Neuronal stem cell (in vitro differentiated cells): ENCODE data around the gene PGBD1.
A peak's percentile ranks its signal among the peaks of the same experiment; 100 is the strongest.
"Not testable (repeated sequence)": the region's sequence is repeated elsewhere in the genome, so short reads cannot be mapped to it uniquely, and the experiment has no call there.

Source experiments
- DNase-seq: peaks from one replicate; pipeline ENCODE4 v3.0.0-alpha.2; 2013; ENCODE audit warnings: low spot score
- H2AFZ ChIP-seq: one replicate; pipeline ENCODE4 v1.6.1; 2013; ENCODE audit warnings: mild to moderate bottlenecking, low read length, inconsistent platforms
- H2AK5ac ChIP-seq: 2 replicates; pipeline ENCODE4 v1.6.1; 2013; ENCODE audit warnings: low read depth, mild to moderate bottlenecking, inconsistent platforms, low read length, moderate library complexity, mixed read lengths
- H2BK120ac ChIP-seq: 2 replicates; pipeline ENCODE4 v1.6.1; 2013; ENCODE audit warnings: low read depth, mild to moderate bottlenecking, inconsistent platforms, low read length, moderate library complexity, mixed read lengths
- H2BK12ac ChIP-seq: one replicate; pipeline ENCODE4 v1.6.1; 2013; ENCODE audit warnings: low read length, inconsistent platforms
- H2BK15ac ChIP-seq: 2 replicates; pipeline ENCODE4 v1.6.1; 2013; ENCODE audit warnings: mild to moderate bottlenecking, low read length, inconsistent platforms, mixed read lengths
- H2BK5ac ChIP-seq: one replicate; pipeline ENCODE4 v1.6.1; 2013; ENCODE audit warnings: inconsistent platforms, mild to moderate bottlenecking, low read length, moderate library complexity
- H3K14ac ChIP-seq: one replicate; pipeline ENCODE4 v1.6.1; 2013; ENCODE audit warnings: low read length, inconsistent platforms
- H3K18ac ChIP-seq: 2 replicates; pipeline ENCODE4 v1.6.1; 2013; ENCODE audit warnings: low read length, inconsistent platforms
- H3K23ac ChIP-seq: 2 replicates; pipeline ENCODE4 v1.6.1; 2013; ENCODE audit warnings: low read depth, mild to moderate bottlenecking, mixed read lengths, low read length, inconsistent platforms; ENCODE audit not compliant: poor library complexity
- H3K27ac ChIP-seq: replicated peaks from 3 replicates; pipeline ENCODE4 v1.5.1; 2013; ENCODE audit warnings: low read length, inconsistent platforms
- H3K27me3 ChIP-seq, 3 experiments: 2 replicates each; pipeline ENCODE4 v1.6.1; 2013; ENCODE audit warnings: low read length in 3 of 3, mild to moderate bottlenecking in 2 of 3, inconsistent platforms in 1 of 3, low read depth in 1 of 3, mixed read lengths in 1 of 3, moderate library complexity in 1 of 3; ENCODE audit not compliant: control insufficient read depth in 3 of 3, insufficient read depth in 3 of 3
- H3K36me3 ChIP-seq, 2 donors: replicated peaks in 1 of 2; 2 replicates each; pipeline ENCODE4 v1.6.1; 2013; ENCODE audit warnings: low read length in 2 of 2; ENCODE audit not compliant: control insufficient read depth in 2 of 2, insufficient read depth in 2 of 2
- H3K4ac ChIP-seq: 2 replicates; pipeline ENCODE4 v1.6.1; 2013; ENCODE audit warnings: inconsistent platforms, mild to moderate bottlenecking, low read length, moderate library complexity
- H3K4me1 ChIP-seq, 2 donors: 1 replicate in 1 of 2; 2 replicates in 1 of 2; pipeline ENCODE4 v1.6.1; 2013; ENCODE audit warnings: low read length in 2 of 2, low read depth in 1 of 2; ENCODE audit not compliant: control insufficient read depth in 2 of 2, insufficient read depth in 1 of 2
- H3K4me2 ChIP-seq: one replicate; pipeline ENCODE4 v1.6.1; 2013; ENCODE audit warnings: mild to moderate bottlenecking, low read length, inconsistent platforms; ENCODE audit not compliant: insufficient read depth, poor library complexity, severe bottlenecking
- H3K4me3 ChIP-seq, 2 donors: 2 replicates each; pipeline ENCODE4 v1.5.1; 2013; ENCODE audit warnings: low read length in 2 of 2, mild to moderate bottlenecking in 2 of 2, inconsistent platforms in 1 of 2, moderate library complexity in 1 of 2
- H3K79me1 ChIP-seq: one replicate; pipeline ENCODE4 v1.6.1; 2013; ENCODE audit warnings: low read depth, mild to moderate bottlenecking, inconsistent platforms, low read length, moderate library complexity
- H3K9ac ChIP-seq: one replicate; pipeline ENCODE4 v1.6.1; 2013; ENCODE audit warnings: mild to moderate bottlenecking, low read depth, low read length, inconsistent platforms; ENCODE audit not compliant: poor library complexity
- H3K9me3 ChIP-seq, 2 donors: replicated peaks in 1 of 2; 2 replicates each; pipeline versions ENCODE3 to v1.6.1; 2013; ENCODE audit warnings: low read length in 2 of 2, mild to moderate bottlenecking in 2 of 2, inconsistent platforms in 1 of 2, low read depth in 1 of 2, mixed read lengths in 1 of 2, moderate library complexity in 1 of 2; ENCODE audit not compliant: control insufficient read depth in 2 of 2, insufficient read depth in 1 of 2
- H4K8ac ChIP-seq: one replicate; pipeline ENCODE4 v1.6.1; 2013; ENCODE audit warnings: low read depth, mild to moderate bottlenecking, inconsistent platforms, low read length, moderate library complexity
- H4K91ac ChIP-seq: one replicate; pipeline ENCODE4 v1.6.1; 2013; ENCODE audit warnings: low read length, low read depth, mild to moderate bottlenecking, inconsistent platforms; ENCODE audit not compliant: poor library complexity
- WGBS, 2 donors: extraction: QIAGEN DNeasy Blood & Tissue Kit; methylation state at CpG; one replicate each; pipeline ENCODE4 v1.1.7; 2013; ENCODE audit warnings: missing lambda C conversion rate in 2 of 2, mixed read lengths in 1 of 2; ENCODE audit not compliant: insufficient read length in 2 of 2, insufficient replicate concordance in 1 of 2; ENCODE audit errors: extremely low coverage in 2 of 2; 5-methylcytosine and 5-hydroxymethylcytosine counted together

The PGBD1 gene

DNA sequence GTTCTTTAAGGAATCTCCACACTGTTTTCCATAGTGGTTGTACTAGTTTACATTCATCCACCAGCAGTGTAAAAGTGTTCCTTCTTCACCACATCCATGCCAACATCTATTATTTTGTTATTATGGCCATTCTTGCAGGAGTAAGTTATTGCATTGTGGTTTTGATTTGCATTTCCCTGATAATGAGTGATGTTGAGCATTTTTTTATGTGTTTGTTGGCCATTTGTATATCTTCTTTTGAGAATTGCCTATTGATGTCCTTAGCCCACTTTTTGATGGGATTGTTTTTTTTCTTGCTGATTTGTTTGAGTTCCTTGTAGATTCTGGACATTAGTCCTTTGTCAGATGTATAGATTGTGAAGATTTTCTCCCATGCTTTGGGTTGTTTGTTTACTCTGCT is 25.0 kb downstream of the PGBD1 start:
- H2BK5ac ChIP-seq, H2AK5ac ChIP-seq, H2BK12ac ChIP-seq, H3K79me1 ChIP-seq, H3K23ac ChIP-seq, H3K14ac ChIP-seq, H3K18ac ChIP-seq, H3K4ac ChIP-seq, H2BK15ac ChIP-seq, H3K27me3 ChIP-seq, H3K9me3 ChIP-seq, DNase-seq, H4K8ac ChIP-seq, H3K4me2 ChIP-seq, H2AFZ ChIP-seq, H3K27ac ChIP-seq, H2BK120ac ChIP-seq, H3K4me3 ChIP-seq, H3K4me1 ChIP-seq, H4K91ac ChIP-seq, H3K9ac ChIP-seq: not testable (repeated sequence)
- peaks cover 6 to 21% of the 10 kb centered on the region in 2 donors for H3K36me3 ChIP-seq

DNA sequence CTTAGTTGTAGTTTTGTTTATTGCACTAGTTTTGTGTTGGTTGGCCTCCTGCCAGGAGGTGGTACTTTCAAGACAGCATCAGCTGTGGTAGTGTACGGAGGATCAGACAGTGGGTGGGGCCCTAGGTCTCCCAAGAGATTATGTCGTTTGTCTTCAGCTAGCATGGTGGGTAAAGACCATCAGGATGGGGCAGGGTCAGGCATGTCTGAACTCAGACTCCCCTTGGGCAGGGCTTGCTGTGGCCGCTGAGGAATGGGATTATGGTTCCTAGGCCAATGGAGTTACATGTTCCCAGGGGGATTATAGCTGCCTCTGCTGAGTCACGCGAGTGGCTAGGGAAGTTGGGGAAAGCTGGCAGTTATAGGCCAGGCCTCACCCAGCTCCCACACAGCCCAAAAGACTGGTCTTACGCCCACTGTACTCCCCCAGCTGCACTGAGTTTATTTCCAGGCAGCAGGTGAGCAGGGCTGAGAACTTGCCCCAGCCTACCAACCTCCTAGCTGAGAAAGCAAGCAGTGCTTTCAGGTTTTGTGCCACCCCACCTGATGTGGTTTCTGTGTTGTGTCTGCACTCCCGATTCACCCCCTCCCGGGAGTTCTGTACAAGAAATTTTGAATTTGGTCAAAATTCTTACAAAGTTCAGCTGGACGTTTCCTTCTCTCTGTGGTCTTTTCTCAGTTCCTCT is 29.9 kb downstream of the PGBD1 start:
- DNase-seq, result no peak
- no peak overlapping the region for H3K4ac ChIP-seq

DNA sequence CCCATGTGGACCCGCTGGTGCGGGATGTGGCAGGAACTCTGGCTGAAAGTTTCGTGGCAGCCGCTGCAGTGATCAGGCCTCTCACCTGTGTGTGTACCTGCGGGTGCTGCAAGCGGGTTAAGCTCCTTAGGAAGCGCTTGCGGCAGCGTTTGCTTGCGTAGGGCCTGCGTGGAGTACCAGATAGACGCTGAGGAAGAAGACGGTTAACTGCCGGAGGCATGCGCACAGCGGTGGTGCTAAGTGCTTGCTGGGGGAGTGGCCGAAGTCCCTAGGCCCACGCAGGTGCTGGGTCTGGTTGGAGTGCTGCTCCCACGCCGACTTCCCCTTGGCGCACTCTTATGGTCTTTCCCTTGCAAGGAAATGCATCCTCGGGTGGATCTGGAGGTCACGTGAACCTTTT is 31.6 kb downstream of the PGBD1 start:
- Histone ChIP-seq H3K4me1 (no peaks in the 10 kb centered on the region), H3K79me1 (no peaks in the 10 kb centered on the region), H3K4me3 (no peak overlapping the region), H3K9ac (peak overlapping the region; percentile 36), H3K9me3 (no peaks in the 10 kb centered on the region), H3K23ac (no peak overlapping the region), H4K8ac (peak overlapping the region; percentile 50), H2BK120ac (no peak overlapping the region), H3K4ac (no peak overlapping the region), H2AK5ac (no peak overlapping the region), H2AFZ (no peak overlapping the region), H2BK12ac (no peak overlapping the region), H2BK15ac (no peak overlapping the region), H3K27ac (no peak overlapping the region), H3K14ac (no peak overlapping the region), H3K36me3 (no peaks in the 10 kb centered on the region), H4K91ac (no peak overlapping the region), H3K18ac (no peak overlapping the region), H2BK5ac (no peak overlapping the region), H3K4me2 (no peak overlapping the region), H3K27me3 (no peaks in the 10 kb centered on the region)
- no CpG with 5 or more reads among the region's 23 CpGs for whole genome bisulfite sequencing, 2 donors
- no peak for DNase-seq

More for the DNA sequence above, 29.9 kb downstream of the PGBD1 start:
- Histone ChIP-seq H2BK12ac (no peak overlapping the region), H2BK15ac (no peak overlapping the region), H3K36me3 (no peaks in the 10 kb centered on the region), H3K4me2 (no peak overlapping the region), H3K79me1 (no peaks in the 10 kb centered on the region), H3K9me3 (no peaks in the 10 kb centered on the region), H2BK120ac (no peak overlapping the region), H3K23ac (no peak overlapping the region), H3K9ac (no peak overlapping the region), H3K4me1 (no peaks in the 10 kb centered on the region), H4K91ac (no peak overlapping the region), H3K4me3 (no peak overlapping the region), H2AK5ac (no peak overlapping the region), H2AFZ (no peak overlapping the region), H2BK5ac (no peak overlapping the region), H4K8ac (no peak overlapping the region), H3K18ac (no peak overlapping the region), H3K27ac (no peak overlapping the region), H3K14ac (no peak overlapping the region), H3K27me3 (no peaks in the 10 kb centered on the region)
- no CpG with 5 or more reads among the region's 9 CpGs for WGBS, 2 donors

DNA sequence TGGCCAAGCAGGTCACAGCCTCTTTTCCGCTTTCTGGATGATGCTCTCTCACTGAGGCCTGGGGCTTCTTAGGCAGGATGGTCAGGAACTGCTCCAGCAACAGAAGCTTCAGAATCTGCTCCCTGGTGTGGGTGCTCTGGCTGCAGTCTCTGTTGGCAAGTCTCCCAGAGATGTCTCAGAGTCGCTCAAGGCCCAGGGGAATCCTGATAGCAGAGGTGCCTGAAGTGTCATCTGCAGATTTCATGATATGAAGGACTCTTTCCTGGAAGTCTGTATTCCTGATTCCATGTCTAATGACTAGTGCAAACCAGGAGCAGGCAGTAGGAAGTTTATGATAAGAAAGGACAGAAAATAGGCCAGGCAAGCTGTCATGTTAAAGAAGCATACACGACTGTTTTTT is 34.3 kb downstream of the PGBD1 start:
- no peak overlapping the region for H3K23ac ChIP-seq
- no peak overlapping the region for H3K9ac ChIP-seq
- H3K36me3 ChIP-seq, result no peaks in the 10 kb centered on the region
- H4K8ac ChIP-seq, result no peak overlapping the region
- H3K4me1 ChIP-seq, result no peaks in the 10 kb centered on the region
- H2BK12ac ChIP-seq, result no peak overlapping the region
- no peak overlapping the region for H3K18ac ChIP-seq
- H2BK120ac ChIP-seq, result no peak overlapping the region
- no peak overlapping the region for H2BK5ac ChIP-seq
- no peak overlapping the region for H2AK5ac ChIP-seq
- no peak overlapping the region for H2BK15ac ChIP-seq
- no peak overlapping the region for H4K91ac ChIP-seq
- DNase-seq, result no peak
- no peaks in the 10 kb centered on the region for H3K9me3 ChIP-seq
- no peaks in the 10 kb centered on the region for H3K27me3 ChIP-seq
- no peak overlapping the region for H3K27ac ChIP-seq
- no CpG with 5 or more reads among the region's 3 CpGs for WGBS, 2 donors
- no peak overlapping the region for H3K4me3 ChIP-seq
- no peak overlapping the region for H3K4me2 ChIP-seq
- H3K4ac ChIP-seq, result no peak overlapping the region
- H3K79me1 ChIP-seq, result no peaks in the 10 kb centered on the region
- H2AFZ ChIP-seq, result no peak overlapping the region
- H3K14ac ChIP-seq, result no peak overlapping the region
